C4-2B (cell line): ENCODE data around the gene LCE2C.

Experiments used
- ZFX ChIP-seq: fragments of 450-650 bp; IDR thresholded peaks from 2 replicates; pipeline ENCODE4 v1.6.1; 2017
- TF ChIP-seq, protein P1 (sequence below): fragments of 450-650 bp; conservative IDR thresholded peaks from 2 replicates; pipeline ENCODE4 v1.5.1; 2017; ENCODE audit warnings: mild to moderate bottlenecking

DNA sequence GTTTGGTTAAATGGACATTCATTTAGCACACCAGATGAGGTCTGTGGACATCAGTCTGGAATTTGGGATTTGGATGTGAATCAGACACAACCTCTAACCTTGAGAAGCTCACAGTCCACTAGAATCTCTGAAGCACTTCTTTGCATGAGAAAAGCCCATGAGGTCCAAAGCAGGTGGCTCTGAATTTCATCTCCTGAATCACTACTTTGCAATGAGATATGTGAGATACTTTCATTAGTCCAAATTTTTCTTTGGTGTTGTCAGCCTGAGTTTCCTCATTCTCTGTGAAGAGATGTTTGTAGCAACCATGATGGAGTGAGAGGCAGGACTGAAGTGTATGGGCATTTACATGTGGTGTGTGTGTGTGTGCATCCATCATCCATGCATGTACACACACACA is 28.4 kb upstream of the LCE2C start:
- TF ChIP-seq, protein P1, sequence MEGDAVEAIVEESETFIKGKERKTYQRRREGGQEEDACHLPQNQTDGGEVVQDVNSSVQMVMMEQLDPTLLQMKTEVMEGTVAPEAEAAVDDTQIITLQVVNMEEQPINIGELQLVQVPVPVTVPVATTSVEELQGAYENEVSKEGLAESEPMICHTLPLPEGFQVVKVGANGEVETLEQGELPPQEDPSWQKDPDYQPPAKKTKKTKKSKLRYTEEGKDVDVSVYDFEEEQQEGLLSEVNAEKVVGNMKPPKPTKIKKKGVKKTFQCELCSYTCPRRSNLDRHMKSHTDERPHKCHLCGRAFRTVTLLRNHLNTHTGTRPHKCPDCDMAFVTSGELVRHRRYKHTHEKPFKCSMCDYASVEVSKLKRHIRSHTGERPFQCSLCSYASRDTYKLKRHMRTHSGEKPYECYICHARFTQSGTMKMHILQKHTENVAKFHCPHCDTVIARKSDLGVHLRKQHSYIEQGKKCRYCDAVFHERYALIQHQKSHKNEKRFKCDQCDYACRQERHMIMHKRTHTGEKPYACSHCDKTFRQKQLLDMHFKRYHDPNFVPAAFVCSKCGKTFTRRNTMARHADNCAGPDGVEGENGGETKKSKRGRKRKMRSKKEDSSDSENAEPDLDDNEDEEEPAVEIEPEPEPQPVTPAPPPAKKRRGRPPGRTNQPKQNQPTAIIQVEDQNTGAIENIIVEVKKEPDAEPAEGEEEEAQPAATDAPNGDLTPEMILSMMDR = no peak
- TF ChIP-seq ZFX = no peak
